H1 (cell line): ENCODE data around the gene RAB22A. TPM values are rescaled to one million over a fixed set of nuclear protein-coding genes. Genes with fewer than 3 reads are reported as not detected.

Experiments used
- BACH1 ChIP-seq: IDR thresholded peaks from 2 replicates; pipeline ENCODE4 v1.6.1; 2012; ENCODE audit warnings: low read length, improper control_type of control experiment
- CBX5 ChIP-seq: fragments of 300-800, 300-1000 bp; sonication (generic); IDR thresholded peaks from 2 replicates; pipeline ENCODE4 v1.7.1; 2016; ENCODE audit warnings: antibody characterized with exemption, low read length, low read depth
- CHD1 ChIP-seq: IDR thresholded peaks from 2 replicates; pipeline ENCODE4 v1.6.1; 2012; ENCODE audit warnings: low read depth, low read length, improper control_type of control experiment
- CHD2 ChIP-seq: IDR thresholded peaks from 2 replicates; pipeline ENCODE4 v1.6.1; 2012; ENCODE audit warnings: low read length, improper control_type of control experiment
- HDAC6 ChIP-seq: IDR thresholded peaks from one replicate; pipeline ENCODE4 v1.7.1; 2012; ENCODE audit warnings: low read depth, mild to moderate bottlenecking, inconsistent platforms, low read length, moderate library complexity
- RAD21 ChIP-seq, 2 experiments: IDR thresholded peaks in 1 of 2; conservative IDR thresholded peaks in 1 of 2; 2 replicates each; pipeline ENCODE4 v1.6.1; 2011; ENCODE audit warnings: low read depth in 2 of 2, low read length in 2 of 2, improper control_type of control experiment in 1 of 2, inconsistent platforms in 1 of 2, mild to moderate bottlenecking in 1 of 2, moderate library complexity in 1 of 2
- SUZ12 ChIP-seq: fragments of 200-600 bp; sonication (generic); IDR thresholded peaks from 2 replicates; pipeline ENCODE4 v1.6.1; 2012; ENCODE audit warnings: mild to moderate bottlenecking, inconsistent platforms, low read length, moderate library complexity, mixed read lengths
- TEAD4 ChIP-seq: IDR thresholded peaks from 2 replicates; pipeline ENCODE4 v1.6.1; 2012; ENCODE audit warnings: low read depth, low read length, inconsistent platforms, mixed read lengths
- YY1 ChIP-seq: IDR thresholded peaks from 2 replicates; pipeline ENCODE4 v1.6.1; 2011; ENCODE audit warnings: low read depth, mild to moderate bottlenecking, low read length
- polyA plus RNA-seq, 7 experiments: library from polyadenylated mRNA; depleted of rRNA in 3 of 7; stranded (reverse) in 5 of 7; unstranded in 2 of 7; fragments of >200 nt in 5 of 7; fragments of 200-250 nt in 2 of 7; gene quantifications; 1 replicate in 5 of 7; 2 replicates in 1 of 7; 4 replicates in 1 of 7; pipeline versions ENCODE4 v1.2.1 to v1.2.3, GENCODE V29; 2011 to 2013; ENCODE audit warnings: missing spikeins in 2 of 7, mixed read lengths in 2 of 7
- total RNA-seq: library from RNA; stranded (reverse); fragmentation: NEBNext Ultra II Directional; extraction: Animal tissue kit (Norgen Biotek cat#: 25700); gene quantifications from 2 replicates; pipeline ENCODE4 v1.2.1, GENCODE V29; 2021

The RAB22A gene
- total and polyA plus RNA-seq, 2 of the 8 experiments (the other 6 are each of a cell fraction or from before 2014, with no cell fraction given), result 3.1 to 6.6 TPM

GRCh38 chr20:58300321-58300720 lies 9.2 kb upstream of the RAB22A start (continued):
- TF ChIP-seq YY1, result no peak
- no peak for TF ChIP-seq RAD21 (IDR thresholded peaks at IDR 0.05 in 1 of 2, conservative IDR thresholded peaks at IDR 0.05 in 1 of 2; ENCODE audit: low read depth in 2 of 2, low read length in 2 of 2)
- TF ChIP-seq BACH1, result no peak
- TF ChIP-seq CHD1, result no peak
- no peak for TF ChIP-seq CBX5
- TF ChIP-seq HDAC6, result no peak
- TF ChIP-seq CHD2, result no peak
- TF ChIP-seq SUZ12, result no peak
- TF ChIP-seq TEAD4, result no peak
